GM21423 (cell line): ENCODE data around the gene CSF2RB.

ENCODE experiments used
- ATAC-seq: cut with Tn5 transposase; IDR thresholded peaks from one replicate; pipeline ENCODE4 v1.9.1; 2021; ENCODE audit warnings: mild to moderate bottlenecking, moderate library complexity; ENCODE audit not compliant: unreplicated experiment

CSF2RB gene

DNA sequence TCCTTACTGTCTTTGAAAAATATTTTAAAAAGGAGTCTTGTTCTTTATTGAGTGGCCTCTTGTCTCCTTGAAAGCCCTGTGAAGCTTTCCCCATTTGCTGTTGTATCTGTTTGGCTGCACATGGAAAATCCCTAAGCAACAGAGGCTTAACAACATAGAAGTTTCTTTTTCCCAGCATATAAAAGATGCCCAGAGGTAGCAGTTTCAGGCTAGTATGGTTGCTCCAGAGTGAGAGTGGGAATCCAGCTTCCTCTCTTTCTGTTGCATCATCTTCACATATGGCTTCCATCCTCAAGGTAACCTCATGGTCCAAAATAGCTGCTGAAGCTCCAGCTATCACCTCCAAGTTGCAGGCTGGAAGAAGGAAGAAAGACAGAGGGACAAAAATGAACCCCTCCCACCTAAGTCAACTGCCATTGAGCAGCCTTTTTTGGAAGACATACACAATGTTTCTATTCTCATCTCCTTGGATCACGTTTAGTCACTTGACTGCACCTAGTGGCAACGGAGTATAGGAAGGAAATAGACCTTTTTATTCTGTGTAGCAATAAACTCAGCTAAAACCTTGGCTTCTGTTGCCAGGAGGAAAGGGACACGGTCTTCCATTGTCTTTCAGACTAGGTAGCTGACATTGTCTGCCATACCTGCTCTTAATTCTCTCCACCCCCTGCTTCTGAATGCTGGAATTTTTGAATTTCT lies 5.3 kb downstream of the CSF2RB start:
- no peak for ATAC-seq

DNA sequence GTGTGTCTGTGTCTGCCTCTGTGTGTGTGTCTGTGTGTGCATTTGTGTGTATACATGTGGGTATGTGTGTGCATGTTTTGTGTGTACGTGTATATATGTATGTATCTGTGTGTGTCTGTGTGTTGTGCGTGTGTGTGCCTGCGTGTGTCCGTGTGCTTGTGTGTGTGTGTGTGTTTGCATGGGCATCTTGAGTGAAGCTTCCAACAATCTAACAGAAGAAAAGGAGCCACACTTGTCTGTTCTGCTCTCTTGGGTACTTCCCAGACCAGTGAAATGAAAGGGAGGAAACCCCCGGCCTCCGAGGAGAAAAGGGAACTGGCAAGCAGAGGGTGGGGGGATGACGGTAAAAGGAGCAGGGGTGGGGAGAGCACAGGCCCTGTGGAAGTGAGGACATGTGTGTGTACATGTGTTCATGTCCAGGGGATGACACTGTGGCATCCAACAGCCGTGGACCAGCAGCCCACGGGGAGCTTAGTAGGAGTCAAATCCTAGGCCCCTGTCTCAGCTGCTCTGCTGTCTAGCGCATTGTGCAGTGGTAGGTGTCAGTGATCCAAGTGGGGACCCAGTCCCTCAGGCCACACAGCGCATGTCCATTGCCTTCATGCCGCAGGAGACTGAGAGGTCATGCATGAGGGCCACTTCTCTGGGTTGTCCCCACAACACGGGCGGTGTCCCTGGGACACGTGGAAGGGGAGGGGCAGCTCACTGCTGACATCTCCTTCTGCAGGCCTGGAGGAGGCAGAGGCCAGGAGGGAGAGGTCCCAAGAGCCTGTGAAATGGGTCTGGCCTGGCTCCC lies 8.1 kb downstream of the CSF2RB start:
- ATAC-seq = no peak

GRCh38 chr22:36922105-36922608 lies 8.7 kb downstream of the CSF2RB start:
- ATAC-seq = no peak

GRCh38 chr22:36922711-36923110 lies 9.3 kb downstream of the CSF2RB start:
- no peak for ATAC-seq

DNA sequence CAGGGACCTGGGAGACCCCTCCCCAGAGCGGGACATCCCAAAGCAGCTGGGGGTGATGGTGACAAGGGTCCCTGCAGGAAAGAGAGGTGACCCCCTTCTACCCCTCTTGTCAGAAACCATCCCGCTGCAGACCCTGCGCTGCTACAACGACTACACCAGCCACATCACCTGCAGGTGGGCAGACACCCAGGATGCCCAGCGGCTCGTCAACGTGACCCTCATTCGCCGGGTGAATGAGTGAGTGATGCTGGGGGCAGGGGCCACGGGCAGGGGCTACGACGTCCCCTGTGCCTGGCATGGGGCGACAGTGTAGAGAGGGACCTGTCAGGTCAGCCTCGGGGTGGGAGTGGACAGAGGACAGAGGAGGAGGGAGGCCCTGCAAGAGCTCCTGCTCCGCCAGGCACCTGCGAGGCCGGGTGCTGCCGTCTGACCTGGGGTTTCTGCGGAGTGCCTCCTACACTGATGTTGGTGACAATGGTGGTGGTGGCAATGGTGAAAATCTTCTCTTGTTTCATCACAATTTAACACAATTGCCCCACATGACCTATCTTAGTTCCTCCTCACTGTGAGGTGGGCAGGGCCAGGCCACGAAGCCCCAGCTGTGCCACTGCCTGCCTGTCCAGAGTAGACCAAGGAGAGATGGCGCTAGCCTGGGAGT lies 9.8 kb downstream of the CSF2RB start:
- no peak for ATAC-seq

- ATAC-seq = no peak
Measured at GRCh38 chr22:36924151-36924698, 10.8 kb downstream of the CSF2RB start.

DNA sequence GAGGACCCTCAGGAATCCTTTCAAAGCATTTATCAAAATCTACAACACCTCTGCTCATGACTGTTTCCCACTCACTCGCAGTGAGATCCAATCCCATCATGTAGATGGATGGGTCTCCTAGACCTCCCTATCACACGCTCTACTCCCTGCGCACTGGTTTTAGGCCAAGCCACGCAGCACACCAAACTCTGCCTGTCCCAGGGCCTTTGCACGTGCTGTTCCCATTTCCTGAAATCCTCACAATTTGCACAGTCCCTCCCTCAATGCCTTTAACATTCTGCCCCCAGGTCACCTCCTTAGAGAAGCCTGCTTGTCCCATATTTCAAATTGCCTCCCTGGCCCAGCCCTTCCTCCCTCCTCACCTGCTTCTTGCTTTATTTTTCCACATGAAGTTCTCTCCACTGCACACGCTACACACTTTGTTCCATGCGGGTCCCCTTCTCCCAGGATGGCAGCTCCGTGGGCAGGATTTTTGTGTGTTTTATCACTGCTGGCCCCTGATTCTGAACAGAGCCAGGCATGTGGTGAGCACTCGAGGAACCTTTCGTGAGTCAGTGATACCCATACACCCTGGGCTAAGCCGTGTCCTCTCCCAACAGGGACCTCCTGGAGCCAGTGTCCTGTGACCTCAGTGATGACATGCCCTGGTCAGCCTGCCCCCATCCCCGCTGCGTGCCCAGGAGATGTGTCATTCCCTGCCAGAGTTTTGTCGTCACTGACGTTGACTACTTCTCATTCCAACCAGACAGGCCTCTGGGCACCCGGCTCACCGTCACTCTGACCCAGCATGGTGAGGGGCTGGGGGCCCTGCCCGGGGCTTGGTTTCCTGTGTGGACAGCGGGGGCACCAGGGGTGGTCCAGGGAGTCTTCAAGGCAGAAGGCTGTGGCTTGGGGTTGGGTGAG lies 12.2 kb downstream of the CSF2RB start:
- no peak for ATAC-seq

GRCh38 chr22:36926309-36926708 lies 12.9 kb downstream of the CSF2RB start:
- no peak for ATAC-seq

GRCh38 chr22:36926721-36927435 lies 13.4 kb downstream of the CSF2RB start:
- no peak for ATAC-seq

DNA sequence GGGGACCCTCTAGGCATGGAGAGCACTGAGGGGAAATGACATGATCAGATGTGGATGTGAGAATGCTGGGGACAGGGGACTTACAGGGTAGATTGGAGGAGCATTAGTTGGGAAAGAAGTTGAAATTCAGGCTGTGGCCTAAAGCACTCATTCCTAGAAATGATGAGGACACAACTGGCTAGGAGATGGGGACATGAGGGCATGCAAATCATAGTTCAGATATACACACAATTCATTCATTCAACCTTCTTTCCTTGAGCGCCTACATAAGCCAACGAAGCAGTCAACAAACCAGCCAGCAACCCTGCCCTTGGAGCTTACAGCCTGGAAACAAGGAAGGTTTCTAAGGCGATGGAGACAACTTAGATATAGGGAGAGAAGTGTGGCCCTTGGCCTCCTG lies 14.2 kb downstream of the CSF2RB start:
- no peak for ATAC-seq

DNA sequence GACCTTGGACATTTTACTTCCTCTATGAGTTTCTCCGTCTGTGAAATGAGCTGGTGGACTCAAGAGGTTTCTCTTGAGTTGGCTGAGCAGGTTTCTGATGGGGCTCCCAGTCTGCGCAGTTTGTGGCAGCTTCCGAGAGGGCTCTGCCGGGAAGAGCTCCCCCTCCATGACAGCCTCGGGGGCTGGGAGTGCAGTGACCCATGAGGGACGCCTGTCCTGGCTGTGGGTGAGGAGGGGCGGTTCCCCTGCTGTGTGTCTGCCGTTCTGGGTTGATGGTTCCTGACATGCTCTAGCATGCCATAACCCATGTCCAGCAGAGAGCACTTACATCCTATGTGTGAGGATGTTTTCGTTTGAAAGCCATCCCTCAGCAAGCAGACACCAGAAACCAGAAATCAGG lies 14.8 kb downstream of the CSF2RB start:
- no peak for ATAC-seq

DNA sequence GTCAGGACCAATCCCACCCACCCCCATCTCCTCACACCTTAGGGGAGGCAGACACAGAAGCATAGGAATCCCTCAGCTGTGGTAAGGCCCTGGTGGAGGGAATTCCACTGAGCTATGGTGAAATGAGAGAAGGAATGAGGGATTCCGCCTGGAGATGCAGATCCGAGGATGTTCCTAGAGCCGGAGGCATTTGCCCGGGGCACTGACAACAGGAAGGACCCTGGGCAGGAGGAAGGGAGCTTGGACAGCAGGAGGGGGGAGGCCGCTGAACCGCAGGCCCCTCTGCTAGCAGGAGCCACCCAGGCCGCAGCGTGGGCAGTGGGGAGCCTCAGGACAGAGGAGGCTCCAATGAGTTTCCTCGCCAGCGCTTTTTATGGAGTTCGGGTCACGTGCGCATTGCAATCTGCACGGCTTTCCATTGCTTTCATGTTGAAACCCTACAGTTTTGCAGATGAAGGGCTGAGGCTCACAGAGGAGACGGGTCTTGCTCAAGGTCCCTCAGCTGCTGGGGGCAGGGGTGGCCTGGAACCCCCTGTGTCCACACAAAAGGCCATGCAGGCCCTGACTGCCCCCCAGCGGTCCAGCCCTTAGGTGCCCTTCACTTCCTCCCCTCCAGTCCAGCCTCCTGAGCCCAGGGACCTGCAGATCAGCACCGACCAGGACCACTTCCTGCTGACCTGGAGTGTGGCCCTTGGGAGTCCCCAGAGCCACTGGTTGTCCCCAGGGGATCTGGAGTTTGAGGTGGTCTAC lies 15.5 kb downstream of the CSF2RB start:
- ATAC-seq = no peak

DNA sequence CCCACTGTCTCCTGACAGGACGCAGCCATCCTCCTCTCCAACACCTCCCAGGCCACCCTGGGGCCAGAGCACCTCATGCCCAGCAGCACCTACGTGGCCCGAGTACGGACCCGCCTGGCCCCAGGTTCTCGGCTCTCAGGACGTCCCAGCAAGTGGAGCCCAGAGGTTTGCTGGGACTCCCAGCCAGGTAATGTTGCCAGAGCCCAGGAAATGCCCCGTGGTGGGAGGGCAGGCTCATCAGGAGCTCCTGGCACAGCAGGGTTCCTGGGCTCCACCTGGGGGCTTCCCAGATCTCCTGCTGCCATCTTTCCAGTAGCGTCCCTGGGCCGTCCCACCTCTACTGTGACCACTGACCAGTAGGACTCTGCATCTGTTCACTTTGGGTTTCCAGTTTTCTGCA lies 16.2 kb downstream of the CSF2RB start:
- ATAC-seq = no peak

DNA sequence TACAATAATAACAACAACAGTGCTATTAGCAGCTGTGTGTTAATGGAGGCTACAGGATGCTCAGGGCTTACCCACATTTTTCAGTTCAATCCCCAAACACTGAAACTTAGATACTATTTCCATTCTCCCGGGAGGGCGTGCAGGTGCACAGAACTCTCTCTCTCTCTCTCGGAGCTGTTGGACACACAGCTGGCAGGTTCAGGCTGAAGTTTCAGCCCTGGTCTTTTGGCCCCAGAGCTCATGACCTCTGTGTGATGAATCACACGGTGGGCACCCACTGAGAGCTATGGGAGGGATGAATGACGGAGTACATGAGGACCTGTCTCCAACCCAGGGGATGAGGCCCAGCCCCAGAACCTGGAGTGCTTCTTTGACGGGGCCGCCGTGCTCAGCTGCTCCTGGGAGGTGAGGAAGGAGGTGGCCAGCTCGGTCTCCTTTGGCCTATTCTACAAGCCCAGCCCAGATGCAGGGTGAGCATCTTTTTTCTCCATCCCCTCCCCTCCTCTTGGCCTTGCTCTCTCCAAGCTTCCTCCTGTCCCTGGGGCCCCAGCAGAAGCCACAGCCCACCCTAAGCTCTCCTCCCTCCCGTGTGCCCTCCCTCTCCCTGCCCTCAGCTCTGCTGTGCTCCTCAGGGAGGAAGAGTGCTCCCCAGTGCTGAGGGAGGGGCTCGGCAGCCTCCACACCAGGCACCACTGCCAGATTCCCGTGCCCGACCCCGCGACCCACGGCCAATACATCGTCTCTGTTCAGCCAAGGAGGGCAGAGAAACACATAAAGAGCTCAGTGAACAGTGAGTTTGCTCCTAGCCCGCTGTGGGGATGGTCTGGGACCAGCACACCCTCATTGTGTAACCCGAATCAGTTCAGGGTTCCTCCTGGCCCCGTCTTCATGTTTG lies 16.9 kb downstream of the CSF2RB start:
- no peak for ATAC-seq

DNA sequence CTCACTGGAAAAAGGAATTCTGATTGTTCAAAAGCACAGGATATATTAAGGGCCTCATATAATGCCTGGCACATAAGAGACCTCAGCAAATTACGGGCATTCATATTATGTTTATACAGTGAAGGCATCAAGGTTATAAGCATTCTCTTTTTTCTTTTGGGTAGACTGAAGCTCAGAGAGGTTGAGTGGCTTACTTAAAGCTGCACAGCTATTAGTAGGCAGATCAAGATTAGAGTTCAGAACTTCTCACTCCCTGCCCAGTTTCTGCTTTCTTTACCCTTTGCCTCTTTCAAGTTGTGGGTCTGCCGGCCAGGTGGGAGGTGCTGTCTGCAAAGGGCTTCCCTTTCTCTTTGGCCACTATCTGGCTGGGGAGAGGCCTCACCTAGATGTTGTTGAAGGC lies 18.0 kb downstream of the CSF2RB start:
- no peak for ATAC-seq

GRCh38 chr22:36933629-36934417 lies 20.4 kb downstream of the CSF2RB start:
- no peak for ATAC-seq
